Epithelial cell of proximal tubule (primary cell): Measurements from ENCODE around the gene INPP5A. TPM values are rescaled to one million over a fixed set of nuclear protein-coding genes. Genes with fewer than 3 reads are reported as not detected.

Source experiments
- DNase-seq: peaks from one replicate; pipeline ENCODE4 v3.0.0-alpha.2; 2011; ENCODE audit warnings: low read depth
- H3K4me3 ChIP-seq: 2 replicates; pipeline ENCODE4 v1.5.1; 2011; ENCODE audit warnings: low read depth, mild to moderate bottlenecking, low read length
- CTCF ChIP-seq: conservative IDR thresholded peaks from 2 replicates; pipeline ENCODE4 v1.5.1; 2012; ENCODE audit warnings: low read depth, mild to moderate bottlenecking, low read length
- total RNA-seq: library from RNA; depleted of rRNA; stranded (reverse); fragments of >200 nt; gene quantifications from 2 replicates; pipeline ENCODE4 v1.2.3, GENCODE V29; 2015

INPP5A gene
- total RNA-seq, 1 donor from 2014 or later, result 30.4 TPM

GRCh38 chr10:132799865-132800264 is 262.3 kb downstream of the INPP5A start:
- no peak for DNase-seq
- no peak overlapping the region for H3K4me3 ChIP-seq
- no peak for TF ChIP-seq CTCF

GRCh38 chr10:132802048-132802447 is 264.5 kb downstream of the INPP5A start:
- DNase-seq, result no peak
- TF ChIP-seq CTCF, result no peak
- H3K4me3 ChIP-seq, result no peak overlapping the region

GRCh38 chr10:132802694-132803320 is 265.2 kb downstream of the INPP5A start:
- no peak overlapping the region for H3K4me3 ChIP-seq
- no peak for TF ChIP-seq CTCF
- no peak for DNase-seq

- no peak for DNase-seq
- TF ChIP-seq CTCF, result no peak
- H3K4me3 ChIP-seq, result no peak overlapping the region
Measured at GRCh38 chr10:132803416-132804210, 266.0 kb downstream of the INPP5A start.

GRCh38 chr10:132804287-132804686 is 266.7 kb downstream of the INPP5A start:
- DNase-seq, result no peak
- H3K4me3 ChIP-seq, result no peak overlapping the region
- no peak for TF ChIP-seq CTCF

GRCh38 chr10:132804785-132805426 is 267.3 kb downstream of the INPP5A start:
- no peak for DNase-seq
- H3K4me3 ChIP-seq, result no peak overlapping the region
- TF ChIP-seq CTCF, result no peak
